Progenitor cell of endocrine pancreas (in vitro differentiated cells): ENCODE measurements around the gene VPS13C. TPM values are rescaled to one million over a fixed set of nuclear protein-coding genes. Genes with fewer than 3 reads are reported as not detected.

Experiments used
- DNase-seq: peaks from one replicate; pipeline ENCODE4 v3.0.0; 2021; ENCODE audit warnings: low spot score; ENCODE audit not compliant: unreplicated experiment
- H3K27ac Mint-ChIP-seq: 2 replicates; pipeline ENCODE4 v1.8.0; 2021; ENCODE audit warnings: mild to moderate bottlenecking, moderate library complexity, mixed read lengths
- H3K27me3 Mint-ChIP-seq: 2 replicates; pipeline ENCODE4 v1.8.0; 2021; ENCODE audit warnings: mixed read lengths
- H3K36me3 Mint-ChIP-seq: 2 replicates; pipeline ENCODE4 v1.8.0; 2022; ENCODE audit warnings: mixed read lengths; ENCODE audit not compliant: insufficient read depth
- H3K4me1 Mint-ChIP-seq: 2 replicates; pipeline ENCODE4 v1.8.0; 2021; ENCODE audit warnings: low read depth, mixed read lengths
- H3K4me3 Mint-ChIP-seq: 2 replicates; pipeline ENCODE4 v1.8.0; 2021; ENCODE audit warnings: low read depth, mild to moderate bottlenecking, moderate library complexity, mixed read lengths
- H3K9me3 Mint-ChIP-seq: 2 replicates; pipeline ENCODE4 v1.8.0; 2021; ENCODE audit warnings: low read depth, mixed read lengths
- total RNA-seq: library from RNA; stranded (reverse); gene quantifications from 2 replicates; pipeline ENCODE4 v1.2.1, GENCODE V29; 2021
- TF ChIP-seq, protein P1 (sequence below): fragments of 200-600 bp; sonication (generic); IDR thresholded peaks from one replicate; pipeline ENCODE4 v1.5.0; 2021; ENCODE audit warnings: antibody characterized with exemption, mild to moderate bottlenecking; ENCODE audit not compliant: unreplicated experiment

VPS13C gene
- total RNA-seq, 1 donor from 2014 or later, result 47.7 TPM

DNA sequence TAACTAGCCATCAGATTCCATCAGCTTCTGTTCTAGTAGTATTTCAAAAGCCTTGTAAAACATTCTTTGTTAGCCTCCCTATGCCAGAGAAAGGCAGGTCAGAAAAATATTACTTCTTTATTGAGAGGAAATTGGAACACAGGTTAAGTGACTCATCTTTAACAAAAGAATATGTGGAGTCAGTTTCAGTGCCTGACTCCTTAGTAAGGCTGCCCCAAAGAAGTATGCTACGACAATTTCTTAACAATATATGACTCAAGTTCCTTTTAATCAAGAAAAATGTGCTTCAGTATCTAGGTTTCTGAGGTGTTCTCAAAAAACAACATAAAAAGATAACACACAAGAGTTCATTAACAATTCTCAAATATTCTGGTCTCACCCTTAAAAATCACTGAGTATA, 139.2 kb downstream of the VPS13C start:
- H3K9me3 Mint-ChIP-seq, result peaks cover 2% of the 10 kb centered on the region
- no peak overlapping the region for H3K4me3 Mint-ChIP-seq
- H3K27me3 Mint-ChIP-seq, result no peaks in the 10 kb centered on the region
- no peak for DNase-seq
- H3K27ac Mint-ChIP-seq, result no peak overlapping the region
- TF ChIP-seq, protein P1, sequence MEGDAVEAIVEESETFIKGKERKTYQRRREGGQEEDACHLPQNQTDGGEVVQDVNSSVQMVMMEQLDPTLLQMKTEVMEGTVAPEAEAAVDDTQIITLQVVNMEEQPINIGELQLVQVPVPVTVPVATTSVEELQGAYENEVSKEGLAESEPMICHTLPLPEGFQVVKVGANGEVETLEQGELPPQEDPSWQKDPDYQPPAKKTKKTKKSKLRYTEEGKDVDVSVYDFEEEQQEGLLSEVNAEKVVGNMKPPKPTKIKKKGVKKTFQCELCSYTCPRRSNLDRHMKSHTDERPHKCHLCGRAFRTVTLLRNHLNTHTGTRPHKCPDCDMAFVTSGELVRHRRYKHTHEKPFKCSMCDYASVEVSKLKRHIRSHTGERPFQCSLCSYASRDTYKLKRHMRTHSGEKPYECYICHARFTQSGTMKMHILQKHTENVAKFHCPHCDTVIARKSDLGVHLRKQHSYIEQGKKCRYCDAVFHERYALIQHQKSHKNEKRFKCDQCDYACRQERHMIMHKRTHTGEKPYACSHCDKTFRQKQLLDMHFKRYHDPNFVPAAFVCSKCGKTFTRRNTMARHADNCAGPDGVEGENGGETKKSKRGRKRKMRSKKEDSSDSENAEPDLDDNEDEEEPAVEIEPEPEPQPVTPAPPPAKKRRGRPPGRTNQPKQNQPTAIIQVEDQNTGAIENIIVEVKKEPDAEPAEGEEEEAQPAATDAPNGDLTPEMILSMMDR, result no peak
- peaks cover 16% of the 10 kb centered on the region for H3K36me3 Mint-ChIP-seq
- no peaks in the 10 kb centered on the region for H3K4me1 Mint-ChIP-seq

GRCh38 chr15:61917457-61917856, 142.8 kb downstream of the VPS13C start:
- Mint-ChIP-seq H3K27me3 (no peaks in the 10 kb centered on the region), H3K9me3 (no peaks in the 10 kb centered on the region), H3K4me3 (no peak overlapping the region), H3K27ac (no peak overlapping the region), H3K4me1 (no peaks in the 10 kb centered on the region), H3K36me3 (peaks cover 17% of the 10 kb centered on the region)
- DNase-seq, result no peak
- TF ChIP-seq, protein P1, result no peak

- TF ChIP-seq, protein P1, result no peak
- H3K27ac Mint-ChIP-seq, result no peak overlapping the region
- DNase-seq, result no peak
- H3K27me3 Mint-ChIP-seq, result no peaks in the 10 kb centered on the region
- H3K4me3 Mint-ChIP-seq, result no peak overlapping the region
- H3K9me3 Mint-ChIP-seq, result no peaks in the 10 kb centered on the region
- peaks cover 19% of the 10 kb centered on the region for H3K36me3 Mint-ChIP-seq
- no peaks in the 10 kb centered on the region for H3K4me1 Mint-ChIP-seq
Measured at GRCh38 chr15:61916104-61916503, 144.1 kb downstream of the VPS13C start.

- H3K4me1 Mint-ChIP-seq, result no peaks in the 10 kb centered on the region
- no peak overlapping the region for H3K27ac Mint-ChIP-seq
- DNase-seq, result no peak
- TF ChIP-seq, protein P1, result no peak
- peaks cover 21% of the 10 kb centered on the region for H3K36me3 Mint-ChIP-seq
- H3K27me3 Mint-ChIP-seq, result no peaks in the 10 kb centered on the region
- H3K9me3 Mint-ChIP-seq, result no peaks in the 10 kb centered on the region
- no peak overlapping the region for H3K4me3 Mint-ChIP-seq
Measured at GRCh38 chr15:61915640-61916039, 144.6 kb downstream of the VPS13C start.

- no peak for DNase-seq
- no peak overlapping the region for H3K4me3 Mint-ChIP-seq
- no peaks in the 10 kb centered on the region for H3K9me3 Mint-ChIP-seq
- TF ChIP-seq, protein P1, result no peak
- H3K4me1 Mint-ChIP-seq, result peaks cover 4% of the 10 kb centered on the region
- H3K36me3 Mint-ChIP-seq, result peaks cover 28% of the 10 kb centered on the region
- no peaks in the 10 kb centered on the region for H3K27me3 Mint-ChIP-seq
- no peak overlapping the region for H3K27ac Mint-ChIP-seq
Measured at GRCh38 chr15:61910839-61911369, 149.3 kb downstream of the VPS13C start.
